Activated CD8-positive, alpha-beta memory T cell treated with anti-CD3 and anti-CD28 coated beads for 24 hours (primary cell): ENCODE results near the gene NFATC2IP.
"Not testable (repeated sequence)": the region's sequence is repeated elsewhere in the genome, so short reads cannot be mapped to it uniquely, and the experiment has no call there.

Experiments
- DNase-seq: peaks from one replicate; pipeline ENCODE4 v3.0.0-alpha.2; 2020

NFATC2IP gene

DNA sequence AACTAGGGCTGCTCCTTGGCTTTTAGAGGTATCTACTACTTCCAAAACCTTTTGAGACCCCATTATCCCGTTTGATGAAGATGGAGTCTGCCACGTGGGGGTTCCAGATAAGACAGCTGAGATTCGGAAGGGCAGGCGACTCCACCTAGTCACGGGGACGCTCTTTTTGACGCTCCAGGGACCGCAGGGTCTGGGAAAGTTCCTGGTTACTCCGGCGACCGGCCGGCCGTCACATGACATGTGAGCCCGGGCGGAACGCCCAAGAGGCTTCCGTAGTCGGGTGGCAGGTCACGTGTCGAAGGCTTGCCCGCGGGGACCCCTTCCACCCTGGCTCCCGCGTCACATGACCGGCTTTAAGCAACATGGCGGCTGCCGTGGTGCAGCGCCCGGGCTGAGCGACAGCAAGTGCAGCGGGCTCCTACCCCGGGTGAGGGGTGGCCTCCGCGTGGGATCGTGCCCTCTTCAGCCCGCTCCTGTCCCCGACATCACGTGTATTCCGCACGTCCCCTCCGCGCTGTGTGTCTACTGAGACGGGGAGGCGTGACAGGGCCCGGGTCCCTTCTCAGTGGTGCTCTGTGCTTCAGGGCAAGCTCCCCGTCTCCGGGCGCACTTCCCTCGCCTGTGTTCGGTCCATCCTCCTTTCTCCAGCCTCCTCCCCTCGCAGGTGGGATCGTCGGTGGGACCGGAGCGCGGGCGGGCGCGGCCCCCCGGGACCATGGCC lies 23.9 kb downstream of the NFATC2IP start, which contains the start of gene SPNS1:
Gene SPNS1 (plus strand): TSS at position 342 of the 721 bp plus-strand sequence. CDS start 374 bp downstream, at position 716.
- peak; percentile 95 for DNase-seq

- no peak for DNase-seq
Measured at GRCh38 chr16:28975158-28975599, 24.4 kb downstream of the NFATC2IP start.

DNA sequence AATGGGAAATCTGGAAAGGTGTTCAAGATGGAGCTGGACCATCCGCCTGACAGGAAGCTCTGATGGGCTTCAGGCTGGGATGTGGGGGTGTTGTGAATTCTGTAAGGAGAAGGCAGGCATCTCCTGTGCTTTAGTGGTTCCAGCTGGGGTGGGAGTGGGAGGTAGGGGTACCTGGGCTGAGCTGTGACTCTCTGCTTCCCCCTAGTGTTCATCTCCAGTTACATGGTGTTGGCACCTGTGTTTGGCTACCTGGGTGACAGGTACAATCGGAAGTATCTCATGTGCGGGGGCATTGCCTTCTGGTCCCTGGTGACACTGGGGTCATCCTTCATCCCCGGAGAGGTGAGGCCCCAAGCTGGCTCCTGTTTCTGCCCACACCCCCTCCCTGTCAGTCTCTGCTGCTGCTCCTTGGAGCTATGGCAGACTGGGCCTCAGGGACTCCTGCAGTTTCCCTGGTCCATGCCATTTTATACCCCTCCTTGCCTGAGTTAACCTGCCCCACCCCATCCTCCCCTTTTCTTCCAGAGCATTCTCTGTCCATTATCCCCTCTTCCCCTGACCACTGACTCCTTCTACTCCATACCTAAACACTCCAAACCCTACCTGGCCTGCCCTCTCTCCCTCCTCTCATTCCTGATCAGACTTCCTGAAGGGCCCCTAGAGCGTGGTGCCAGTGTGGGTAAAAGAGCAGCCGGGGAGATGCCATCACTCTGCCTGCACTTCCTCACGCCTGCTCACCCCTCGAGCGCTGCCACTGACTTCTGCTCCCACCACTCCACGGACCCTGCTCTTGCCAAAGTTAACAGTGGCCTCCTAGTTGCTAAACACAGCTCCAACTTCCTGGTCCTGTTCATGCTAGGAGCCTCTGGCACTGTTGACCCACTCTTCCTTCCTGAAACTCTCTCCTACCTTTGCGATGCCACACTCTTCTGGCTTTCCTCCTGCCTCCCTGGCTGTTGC lies 27.2 kb downstream of the NFATC2IP start:
- no peak for DNase-seq

GRCh38 chr16:28980330-28980729 lies 29.6 kb downstream of the NFATC2IP start:
- not testable (repeated sequence) for DNase-seq

GRCh38 chr16:28980929-28981328 lies 30.2 kb downstream of the NFATC2IP start:
- no peak for DNase-seq

- DNase-seq: peak; percentile 83
Measured at GRCh38 chr16:28981517-28981916, 30.8 kb downstream of the NFATC2IP start.

DNA sequence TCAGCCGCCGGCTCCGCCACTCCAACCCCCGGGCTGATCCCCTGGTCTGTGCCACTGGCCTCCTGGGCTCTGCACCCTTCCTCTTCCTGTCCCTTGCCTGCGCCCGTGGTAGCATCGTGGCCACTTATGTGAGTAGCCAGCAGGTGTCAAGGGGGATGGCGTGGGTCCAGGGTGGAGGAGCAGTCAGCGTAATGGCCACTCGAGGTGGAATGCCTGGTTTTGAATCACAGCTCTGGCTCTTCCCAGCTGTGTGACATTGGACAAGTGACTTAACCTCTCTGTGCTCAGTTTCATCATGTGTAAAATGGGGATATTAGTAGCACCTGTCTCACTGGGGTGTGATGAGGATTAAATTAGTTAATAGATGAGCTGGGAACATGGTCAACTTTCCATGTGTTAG lies 31.7 kb downstream of the NFATC2IP start:
- DNase-seq: no peak

DNA sequence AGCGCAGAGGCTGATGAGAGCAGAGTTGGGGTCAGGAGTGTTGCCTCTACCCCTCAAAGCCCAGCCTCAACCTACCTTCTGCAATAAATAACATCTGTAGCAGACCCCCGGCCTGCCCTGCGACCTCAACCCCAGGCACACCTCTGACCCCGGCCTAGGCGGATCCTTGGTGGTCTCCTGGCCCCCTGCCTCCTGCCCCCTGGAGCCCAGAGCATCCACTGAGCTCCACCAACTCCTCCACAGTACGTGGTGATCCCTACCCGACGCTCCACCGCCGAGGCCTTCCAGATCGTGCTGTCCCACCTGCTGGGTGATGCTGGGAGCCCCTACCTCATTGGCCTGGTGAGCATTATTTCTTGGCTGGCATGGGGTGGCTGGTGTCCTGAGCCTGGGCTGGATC lies 32.2 kb downstream of the NFATC2IP start:
- no peak for DNase-seq

- no peak for DNase-seq
Measured at GRCh38 chr16:28983644-28984043, 32.9 kb downstream of the NFATC2IP start.

- DNase-seq: no peak
Measured at GRCh38 chr16:28984091-28984490, 33.4 kb downstream of the NFATC2IP start.

DNA sequence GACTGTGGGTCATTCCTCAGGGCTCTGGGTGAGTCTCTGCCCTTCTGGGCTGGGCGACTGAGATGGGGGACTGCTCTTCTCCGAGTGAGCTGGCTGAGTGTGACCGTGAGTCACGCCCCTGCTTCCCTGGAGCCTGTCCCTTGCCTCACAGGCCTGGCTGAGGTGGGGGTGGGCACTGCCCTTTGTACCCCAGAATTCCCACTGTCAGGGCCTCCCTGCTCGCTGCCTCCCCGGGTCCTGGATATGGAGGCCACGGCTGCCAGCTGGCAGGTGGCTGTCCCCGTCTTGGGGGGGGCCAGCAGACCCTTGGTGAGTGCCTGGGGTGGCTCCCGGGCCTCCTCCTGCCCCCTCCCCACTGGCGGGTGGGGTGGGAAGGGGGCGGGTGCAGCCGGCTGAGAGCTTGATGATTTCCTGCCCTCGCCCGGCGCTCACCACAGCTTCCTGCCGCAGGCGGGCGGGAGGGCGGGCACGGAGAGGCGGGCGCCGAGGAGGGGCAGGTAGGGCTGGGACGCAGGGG lies 33.9 kb downstream of the NFATC2IP start, which contains the start of gene LAT:
Gene LAT (plus strand): TSS at position 434 of the 517 bp plus-strand sequence. CDS start 366 bp downstream, outside the sequence.
- DNase-seq: peak; percentile 90

- peak; percentile 81 for DNase-seq
Measured at GRCh38 chr16:28985211-28986041, 34.7 kb downstream of the NFATC2IP start.

GRCh38 chr16:28986046-28986445 lies 35.3 kb downstream of the NFATC2IP start:
- DNase-seq: no peak

DNA sequence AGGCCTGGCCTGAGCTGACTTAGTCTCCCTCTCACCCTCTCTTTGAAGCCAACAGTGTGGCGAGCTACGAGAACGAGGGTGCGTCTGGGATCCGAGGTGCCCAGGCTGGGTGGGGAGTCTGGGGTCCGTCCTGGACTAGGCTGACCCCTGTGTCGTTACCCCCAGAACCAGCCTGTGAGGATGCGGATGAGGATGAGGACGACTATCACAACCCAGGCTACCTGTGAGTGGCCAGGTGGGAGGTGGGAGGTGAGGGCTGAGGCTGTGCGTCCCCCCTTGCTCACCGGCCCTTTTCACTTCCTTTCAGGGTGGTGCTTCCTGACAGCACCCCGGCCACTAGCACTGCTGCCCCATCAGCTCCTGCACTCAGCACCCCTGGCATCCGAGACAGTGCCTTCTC lies 35.8 kb downstream of the NFATC2IP start:
- DNase-seq: peak; percentile 73

- no peak for DNase-seq
Measured at GRCh38 chr16:28987170-28987853, 36.6 kb downstream of the NFATC2IP start.

GRCh38 chr16:28989363-28989762 lies 38.6 kb downstream of the NFATC2IP start:
- DNase-seq: no peak

DNA sequence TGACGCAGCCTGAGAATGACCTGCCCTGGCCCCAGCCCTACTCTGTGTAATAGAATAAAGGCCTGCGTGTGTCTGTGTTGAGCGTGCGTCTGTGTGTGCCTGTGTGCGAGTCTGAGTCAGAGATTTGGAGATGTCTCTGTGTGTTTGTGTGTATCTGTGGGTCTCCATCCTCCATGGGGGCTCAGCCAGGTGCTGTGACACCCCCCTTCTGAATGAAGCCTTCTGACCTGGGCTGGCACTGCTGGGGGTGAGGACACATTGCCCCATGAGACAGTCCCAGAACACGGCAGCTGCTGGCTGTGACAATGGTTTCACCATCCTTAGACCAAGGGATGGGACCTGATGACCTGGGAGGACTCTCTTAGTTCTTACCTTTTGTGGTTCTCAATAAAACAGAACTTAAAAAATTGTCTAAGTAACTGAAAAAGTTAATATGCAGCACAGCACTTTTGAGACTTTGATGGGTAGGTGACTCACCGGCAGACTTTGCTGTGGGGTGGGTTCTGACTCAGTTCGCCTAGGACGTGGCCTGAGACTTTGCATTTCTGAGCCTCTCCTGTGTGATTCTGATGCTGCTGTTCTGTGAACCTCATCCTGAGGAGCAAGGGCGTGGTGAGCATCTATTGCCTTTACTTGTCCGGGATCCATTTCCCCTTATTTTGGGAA lies 39.8 kb downstream of the NFATC2IP start:
- DNase-seq: peak; percentile 85

DNA sequence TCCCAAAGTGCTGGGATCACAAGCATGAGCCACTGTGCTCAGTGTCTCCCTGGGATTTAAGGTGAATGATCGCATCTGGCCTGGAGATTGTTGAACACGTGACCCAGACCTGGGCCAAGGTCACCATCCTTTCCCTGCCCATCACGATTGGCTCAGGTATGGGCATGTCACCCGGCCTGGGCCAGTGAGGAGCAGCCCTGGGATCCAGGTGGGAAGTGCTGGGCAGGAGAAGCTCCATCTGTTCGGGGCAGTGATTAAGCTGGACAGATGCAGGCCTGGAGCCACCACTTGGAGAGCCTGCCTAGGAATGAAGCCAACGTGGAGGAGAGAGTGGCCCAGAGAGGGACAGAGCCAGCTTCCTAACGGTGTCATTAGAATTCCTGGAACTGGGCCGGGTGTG lies 41.0 kb downstream of the NFATC2IP start:
- DNase-seq: no peak

DNA sequence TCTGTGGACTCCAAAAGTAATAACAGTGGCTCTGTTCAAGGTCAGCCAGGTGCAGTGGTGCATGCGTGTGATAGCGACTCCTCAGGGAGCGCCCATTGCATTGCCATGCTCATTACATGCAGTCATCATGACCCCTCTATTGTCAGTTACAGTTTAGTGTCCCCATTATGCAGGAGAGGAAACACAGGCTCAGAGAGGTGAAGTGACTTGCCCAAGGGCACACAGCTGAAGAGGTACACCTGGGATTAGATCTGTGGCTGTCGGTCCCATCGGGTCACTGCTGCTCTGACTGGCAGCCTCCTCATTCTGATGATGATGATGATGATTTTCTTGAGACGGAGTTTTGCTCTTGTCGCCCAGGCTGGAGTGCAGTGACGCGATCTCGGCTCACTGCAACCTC lies 41.8 kb downstream of the NFATC2IP start:
- DNase-seq: no peak

DNA sequence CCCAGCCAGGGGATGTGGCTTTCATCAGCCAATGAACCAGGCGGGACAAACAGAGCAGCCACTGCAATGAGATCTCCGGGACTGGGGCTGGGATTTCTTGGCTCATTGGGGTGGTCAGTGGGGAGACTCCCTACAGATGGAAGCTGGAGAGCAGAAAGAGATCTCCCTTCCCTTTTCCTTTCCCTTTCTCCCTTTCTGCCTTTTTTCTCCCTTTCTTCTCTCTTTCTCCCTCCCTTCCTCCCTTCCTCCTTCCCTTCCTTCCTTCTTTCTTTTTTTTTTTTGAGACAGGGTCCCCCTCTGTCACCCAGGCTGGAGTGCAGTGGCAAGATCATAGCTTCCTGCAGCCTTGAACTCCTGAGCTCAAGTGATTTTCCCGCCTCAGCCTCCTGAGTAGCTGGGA lies 48.1 kb downstream of the NFATC2IP start:
- no peak for DNase-seq

DNA sequence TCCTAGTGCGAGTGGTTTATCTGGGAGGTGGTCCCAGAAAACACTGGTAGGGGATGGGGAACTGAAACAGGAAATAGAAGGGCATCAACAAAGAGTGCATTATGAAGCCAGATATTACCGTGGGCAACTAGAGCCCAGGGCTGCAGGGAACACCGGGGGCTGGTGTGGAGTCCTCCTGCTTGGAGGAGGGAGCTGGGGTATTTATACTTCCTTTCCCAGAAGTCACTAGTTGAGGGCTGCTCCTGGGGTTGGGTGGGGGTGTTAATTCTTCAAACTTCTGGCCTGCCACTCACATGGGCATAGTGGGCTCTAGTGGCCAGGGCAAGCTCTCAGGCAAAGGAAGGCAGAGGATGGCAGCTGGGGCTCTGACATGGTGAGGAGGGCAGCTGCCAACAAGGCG lies 48.8 kb downstream of the NFATC2IP start:
- no peak for DNase-seq
